ENCODE data around the gene COMMD6.
A peak's percentile ranks its signal among the peaks of the same experiment; 100 is the strongest.

DNA sequence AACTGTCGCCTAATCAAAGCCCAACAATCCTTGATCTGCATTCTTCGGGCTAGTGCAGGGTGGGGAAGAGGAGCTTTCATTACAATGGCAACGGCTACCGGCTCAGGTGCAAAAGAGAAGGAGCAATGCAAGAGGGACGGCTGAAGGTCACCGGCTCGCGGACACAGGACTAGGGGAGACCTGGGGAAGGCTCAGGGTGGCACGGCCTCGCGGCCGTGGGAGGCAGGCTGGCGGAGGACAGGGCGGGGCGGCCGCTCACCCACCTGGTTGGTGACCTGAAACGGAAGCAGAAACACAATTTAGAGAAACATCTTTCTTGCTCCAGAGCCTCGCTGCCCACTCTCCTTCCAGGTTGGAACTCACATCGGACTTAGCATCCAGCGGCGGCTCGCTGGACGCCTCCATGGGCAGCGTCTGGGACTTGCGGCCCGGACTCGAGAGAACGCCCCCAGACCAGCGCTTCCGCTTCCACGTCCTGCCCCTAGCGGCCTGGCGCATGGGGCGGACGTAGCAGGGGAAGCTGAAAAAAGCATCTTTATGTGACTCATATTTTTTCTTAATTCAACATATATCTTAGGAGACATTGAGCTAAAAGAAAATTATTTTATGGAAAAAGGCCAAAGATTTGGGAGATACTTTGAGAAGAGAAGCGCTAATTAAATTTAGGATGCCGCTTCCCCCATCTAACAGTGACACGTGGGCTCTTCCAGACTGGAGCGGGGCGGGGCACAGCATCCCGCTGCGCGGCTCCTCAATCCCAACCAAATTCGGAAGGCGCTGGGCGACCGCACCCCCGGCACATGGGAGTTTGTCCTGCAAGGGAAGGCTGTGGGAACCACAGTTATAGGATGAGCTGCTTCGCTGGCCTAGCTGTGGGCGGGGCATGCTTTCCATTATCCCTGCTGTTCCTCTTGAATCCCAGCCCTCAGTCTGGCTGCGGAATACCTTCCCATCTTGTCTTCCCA is at the start of gene COMMD6:
- TF ChIP-seq PHF20 (CRISPR knock-in tag; IDR thresholded peaks at IDR 0.05), result peak; percentile 84
- no peak for TF ChIP-seq SNRNP70 (IDR thresholded peaks at IDR 0.05; ENCODE audit: low read depth, low read length)
- TF ChIP-seq ZNF850 (CRISPR knock-in tag; conservative IDR thresholded peaks at IDR 0.05), result no peak
- TF ChIP-seq, protein P1, sequence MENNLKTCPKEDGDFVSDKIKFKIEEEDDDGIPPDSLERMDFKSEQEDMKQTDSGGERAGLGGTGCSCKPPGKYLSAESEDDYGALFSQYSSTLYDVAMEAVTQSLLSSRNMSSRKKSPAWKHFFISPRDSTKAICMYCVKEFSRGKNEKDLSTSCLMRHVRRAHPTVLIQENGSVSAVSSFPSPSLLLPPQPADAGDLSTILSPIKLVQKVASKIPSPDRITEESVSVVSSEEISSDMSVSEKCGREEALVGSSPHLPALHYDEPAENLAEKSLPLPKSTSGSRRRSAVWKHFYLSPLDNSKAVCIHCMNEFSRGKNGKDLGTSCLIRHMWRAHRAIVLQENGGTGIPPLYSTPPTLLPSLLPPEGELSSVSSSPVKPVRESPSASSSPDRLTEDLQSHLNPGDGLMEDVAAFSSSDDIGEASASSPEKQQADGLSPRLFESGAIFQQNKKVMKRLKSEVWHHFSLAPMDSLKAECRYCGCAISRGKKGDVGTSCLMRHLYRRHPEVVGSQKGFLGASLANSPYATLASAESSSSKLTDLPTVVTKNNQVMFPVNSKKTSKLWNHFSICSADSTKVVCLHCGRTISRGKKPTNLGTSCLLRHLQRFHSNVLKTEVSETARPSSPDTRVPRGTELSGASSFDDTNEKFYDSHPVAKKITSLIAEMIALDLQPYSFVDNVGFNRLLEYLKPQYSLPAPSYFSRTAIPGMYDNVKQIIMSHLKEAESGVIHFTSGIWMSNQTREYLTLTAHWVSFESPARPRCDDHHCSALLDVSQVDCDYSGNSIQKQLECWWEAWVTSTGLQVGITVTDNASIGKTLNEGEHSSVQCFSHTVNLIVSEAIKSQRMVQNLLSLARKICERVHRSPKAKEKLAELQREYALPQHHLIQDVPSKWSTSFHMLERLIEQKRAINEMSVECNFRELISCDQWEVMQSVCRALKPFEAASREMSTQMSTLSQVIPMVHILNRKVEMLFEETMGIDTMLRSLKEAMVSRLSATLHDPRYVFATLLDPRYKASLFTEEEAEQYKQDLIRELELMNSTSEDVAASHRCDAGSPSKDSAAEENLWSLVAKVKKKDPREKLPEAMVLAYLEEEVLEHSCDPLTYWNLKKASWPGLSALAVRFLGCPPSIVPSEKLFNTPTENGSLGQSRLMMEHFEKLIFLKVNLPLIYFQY (CRISPR knock-in tag; IDR thresholded peaks at IDR 0.05; ENCODE audit: borderline replicate concordance), result no peak
- TF ChIP-seq RXRB (CRISPR knock-in tag; IDR thresholded peaks at IDR 0.05; ENCODE audit: borderline replicate concordance), result peak; percentile 10; the same call in 1 of the 2 replicates

Data from HepG2 (cell line).